ENCODE data around the gene CDH13. TPM values are rescaled to one million over a fixed set of nuclear protein-coding genes. Genes with fewer than 3 reads are reported as not detected.

The CDH13 gene
- total RNA-seq, 4 donors from 2014 or later: 2.0 to 6.6 (median 4.1) TPM; not detected in 1

DNA sequence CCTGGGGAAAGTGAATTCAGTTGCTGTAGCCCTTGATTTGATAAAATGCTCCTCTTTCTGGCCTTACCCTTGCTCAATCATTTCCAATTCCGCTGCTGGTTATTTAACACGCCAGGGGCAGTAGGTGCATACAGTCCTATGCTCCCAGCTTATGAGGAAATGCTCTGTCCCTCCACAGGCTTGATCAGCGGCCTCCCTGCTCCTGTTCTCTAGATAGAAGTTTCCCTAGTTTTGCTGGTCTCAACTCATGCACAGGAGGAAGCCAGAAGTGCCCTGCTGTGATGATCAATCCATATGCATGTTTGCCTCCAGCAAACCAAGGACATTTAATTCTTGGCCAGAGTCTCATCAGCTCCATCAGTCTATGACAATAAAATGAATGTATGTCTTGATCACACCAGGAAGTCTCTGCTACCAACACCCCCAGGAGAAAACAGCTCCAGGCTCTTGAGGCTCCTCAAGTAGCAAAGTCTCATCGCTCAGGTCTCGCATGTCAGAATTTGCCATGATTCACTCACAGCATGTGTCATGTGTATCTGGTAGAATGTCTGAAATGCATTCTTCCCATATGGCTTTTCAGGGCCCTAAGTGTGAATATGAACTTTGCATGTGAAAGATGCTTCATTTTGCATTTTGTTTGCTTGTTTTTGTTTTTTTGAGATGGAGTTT lies 208.9 kb downstream of the CDH13 start:
- no peak overlapping the region for H3K27ac ChIP-seq
- TF ChIP-seq POLR2A (IDR thresholded peaks at IDR 0.05): no peak
- no peak for TF ChIP-seq CTCF (IDR thresholded peaks at IDR 0.05)
- no peaks in the 10 kb centered on the region for H3K36me3 ChIP-seq
- no peak for DNase-seq
- H3K27me3 ChIP-seq: no peaks in the 10 kb centered on the region
- no peaks in the 10 kb centered on the region for H3K9me3 ChIP-seq
- no peaks in the 10 kb centered on the region for H3K4me1 ChIP-seq
- H3K4me3 ChIP-seq: no peak overlapping the region

GRCh38 chr16:82841108-82841507 lies 214.3 kb downstream of the CDH13 start:
- no peaks in the 10 kb centered on the region for H3K27me3 ChIP-seq
- H3K27ac ChIP-seq: no peak overlapping the region
- H3K36me3 ChIP-seq: no peaks in the 10 kb centered on the region

DNA sequence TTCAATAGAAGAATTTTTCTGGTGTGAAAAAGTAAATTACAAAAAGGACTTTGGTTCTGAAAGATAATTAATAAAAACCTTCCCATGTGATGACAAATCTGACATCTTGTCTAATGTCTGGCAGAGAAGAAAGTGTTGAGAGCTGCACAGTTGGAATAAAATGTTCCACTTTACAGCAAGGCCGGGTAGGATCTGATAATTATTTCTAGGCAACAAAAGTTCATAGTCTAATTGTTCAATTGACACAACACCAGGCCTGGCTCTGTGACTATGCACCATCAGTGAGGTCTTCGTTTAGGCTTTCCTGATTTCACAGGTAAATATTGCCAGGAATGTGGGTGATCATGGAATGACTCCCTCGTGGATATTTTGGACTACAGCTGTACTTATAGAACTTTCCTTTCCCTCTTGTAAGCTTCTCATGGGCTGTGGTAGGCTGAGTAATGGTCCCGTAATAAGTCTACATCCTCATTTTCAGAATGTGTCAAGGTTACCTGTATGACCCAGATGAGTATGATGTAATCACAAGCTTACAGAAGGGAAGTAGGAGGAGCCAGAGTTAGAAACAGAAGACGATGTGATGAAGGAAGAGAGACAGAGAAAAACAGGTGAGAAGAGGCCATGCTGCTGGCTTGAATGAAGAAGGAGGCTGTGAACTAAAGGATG lies 217.0 kb downstream of the CDH13 start:
- no peak for TF ChIP-seq CTCF (IDR thresholded peaks at IDR 0.05)
- TF ChIP-seq POLR2A (IDR thresholded peaks at IDR 0.05): no peak
- H3K27ac ChIP-seq: no peak overlapping the region

More at GRCh38 chr16:82841108-82841507, 214.3 kb downstream of the CDH13 start:
- Histone ChIP-seq H3K4me3 (no peak overlapping the region), H3K9me3 (no peaks in the 10 kb centered on the region), H3K4me1 (no peaks in the 10 kb centered on the region)
- no peak for TF ChIP-seq CTCF (IDR thresholded peaks at IDR 0.05)
- no peak for TF ChIP-seq POLR2A (IDR thresholded peaks at IDR 0.05)
- DNase-seq: no peak

GRCh38 chr16:82845116-82845515 lies 218.3 kb downstream of the CDH13 start:
- Histone ChIP-seq H3K9me3 (no peaks in the 10 kb centered on the region), H3K27ac (no peak overlapping the region), H3K36me3 (no peaks in the 10 kb centered on the region), H3K4me1 (no peaks in the 10 kb centered on the region), H3K4me3 (no peak overlapping the region), H3K27me3 (no peaks in the 10 kb centered on the region)
- TF ChIP-seq CTCF (IDR thresholded peaks at IDR 0.05) (no peak), POLR2A (IDR thresholded peaks at IDR 0.05) (no peak)
- DNase-seq: no peak

More for the DNA sequence above, 217.0 kb downstream of the CDH13 start:
- Histone ChIP-seq H3K36me3 (no peaks in the 10 kb centered on the region), H3K4me3 (no peak overlapping the region), H3K9me3 (no peaks in the 10 kb centered on the region), H3K4me1 (no peaks in the 10 kb centered on the region), H3K27me3 (no peaks in the 10 kb centered on the region)
- DNase-seq: no peak

DNA sequence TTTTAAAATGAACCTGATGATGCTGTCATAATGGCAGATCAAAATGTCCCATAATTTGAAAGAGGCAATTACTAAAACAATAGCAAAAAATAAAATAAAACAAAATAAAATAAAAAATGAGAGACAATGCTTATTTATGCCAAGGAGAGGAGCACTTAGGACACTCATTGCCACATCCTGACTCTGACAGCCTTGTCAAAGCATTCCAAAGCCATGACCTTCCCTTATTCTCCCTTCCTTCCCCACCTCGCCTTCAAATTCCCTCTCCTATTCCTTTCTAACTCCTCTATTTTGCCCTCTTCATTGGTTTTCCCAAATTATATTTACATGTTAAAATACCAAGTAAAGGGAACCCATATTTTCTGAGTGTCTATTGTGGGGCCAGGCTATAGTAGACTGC lies 220.0 kb downstream of the CDH13 start:
- Histone ChIP-seq H3K4me3 (no peak overlapping the region), H3K4me1 (no peaks in the 10 kb centered on the region), H3K27ac (no peak overlapping the region), H3K36me3 (no peaks in the 10 kb centered on the region), H3K27me3 (no peaks in the 10 kb centered on the region), H3K9me3 (no peaks in the 10 kb centered on the region)
- no peak for DNase-seq
- TF ChIP-seq POLR2A (IDR thresholded peaks at IDR 0.05) (no peak), CTCF (IDR thresholded peaks at IDR 0.05) (no peak)

Measured in Peyer's patch (tissue), 4 donors.